GM12878 (cell line): Measurements from ENCODE around the gene TECTA.

Experiments used
- ASH2L ChIP-seq: fragments of 300-600, 200-600 bp; sonication (generic); IDR thresholded peaks from 2 replicates; pipeline ENCODE4 v1.6.1; 2017; ENCODE audit warnings: low read depth, mild to moderate bottlenecking, borderline replicate concordance
- BRCA1 ChIP-seq: IDR thresholded peaks from 2 replicates; pipeline ENCODE4 v1.6.1; 2011; ENCODE audit warnings: low read depth, low read length, improper control_type of control experiment
- CBX3 ChIP-seq: fragments of 200-600 bp; sonication (generic); IDR thresholded peaks from 2 replicates; pipeline ENCODE4 v1.6.1; 2016; ENCODE audit warnings: low read depth, borderline replicate concordance
- CTCF ChIP-seq, 3 experiments: IDR thresholded peaks in 2 of 3; conservative IDR thresholded peaks in 1 of 3; 2 replicates each; pipeline ENCODE4 v1.5.1; 2011; ENCODE audit warnings: low read depth in 3 of 3, low read length in 3 of 3, mild to moderate bottlenecking in 3 of 3, control low read depth in 2 of 3, moderate library complexity in 2 of 3, inconsistent platforms in 1 of 3, mixed read lengths in 1 of 3; ENCODE audit not compliant: control insufficient read depth in 2 of 3, insufficient read depth in 1 of 3; ENCODE audit errors: extremely low read depth in 1 of 3
- EGR1 ChIP-seq, 2 experiments: IDR thresholded peaks; 1 replicate in 1 of 2; 2 replicates in 1 of 2; pipeline ENCODE4 v1.6.1; 2011 to 2012; ENCODE audit warnings: low read depth in 2 of 2, low read length in 2 of 2, borderline replicate concordance in 1 of 2, mild to moderate bottlenecking in 1 of 2, moderate library complexity in 1 of 2
- EP300 ChIP-seq, 2 experiments: fragments of 150-350 bp in 1 of 2; IDR thresholded peaks; 2 replicates each; pipeline ENCODE4 v1.6.1; 2011 to 2012; ENCODE audit warnings: low read depth in 2 of 2, low read length in 2 of 2, borderline replicate concordance in 1 of 2, improper control_type of control experiment in 1 of 2, inconsistent platforms in 1 of 2; ENCODE audit not compliant: control insufficient read depth in 1 of 2
- ESRRA ChIP-seq: IDR thresholded peaks from 2 replicates; pipeline ENCODE4 v1.6.1; 2012; ENCODE audit warnings: mild to moderate bottlenecking, low read length, improper control_type of control experiment
- EZH2 ChIP-seq: IDR thresholded peaks from 2 replicates; pipeline ENCODE4 v1.6.1; 2012; ENCODE audit warnings: low read depth, mild to moderate bottlenecking, control low read depth, inconsistent platforms, low read length, borderline replicate concordance; ENCODE audit not compliant: control insufficient read depth
- GABPA ChIP-seq: IDR thresholded peaks from 2 replicates; pipeline ENCODE4 v1.6.1; 2014; ENCODE audit warnings: antibody characterized with exemption, low read depth, mild to moderate bottlenecking, inconsistent platforms
- JUND ChIP-seq: IDR thresholded peaks from 2 replicates; pipeline ENCODE4 v1.6.1; 2012; ENCODE audit warnings: low read depth, mild to moderate bottlenecking, low read length, improper control_type of control experiment, moderate library complexity
- NFYB ChIP-seq: IDR thresholded peaks from 2 replicates; pipeline ENCODE4 v1.6.1; 2011; ENCODE audit warnings: low read depth, mild to moderate bottlenecking, low read length, improper control_type of control experiment, moderate library complexity; ENCODE audit not compliant: insufficient read depth
- POLR2A ChIP-seq: IDR thresholded peaks from 2 replicates; pipeline ENCODE4 v1.6.1; 2011; ENCODE audit warnings: low read depth, mild to moderate bottlenecking, low read length
- YY1 ChIP-seq: IDR thresholded peaks from 2 replicates; pipeline ENCODE4 v1.6.1; 2011; ENCODE audit warnings: low read depth, mild to moderate bottlenecking, low read length
- TF ChIP-seq, protein P1 (sequence below): fragments of 450-650 bp; IDR thresholded peaks from 2 replicates; pipeline ENCODE4 v1.6.1; 2016; ENCODE audit warnings: mild to moderate bottlenecking

- TF ChIP-seq CTCF (IDR thresholded peaks at IDR 0.05 in 2 of 3, conservative IDR thresholded peaks at IDR 0.05 in 1 of 3; ENCODE audit: control insufficient read depth in 2 of 3, extremely low read depth in 1 of 3, insufficient read depth in 1 of 3, low read depth in 3 of 3, low read length in 3 of 3) (no peak), ASH2L (no peak), CBX3 (no peak), NFYB (no peak), BRCA1 (no peak), EGR1 (IDR thresholded peaks at IDR 0.05; ENCODE audit: borderline replicate concordance in 1 of 2, low read depth in 2 of 2, low read length in 2 of 2) (no peak), POLR2A (no peak), ESRRA (no peak), EP300 (IDR thresholded peaks at IDR 0.05; ENCODE audit: borderline replicate concordance in 1 of 2, control insufficient read depth in 1 of 2, low read depth in 2 of 2, low read length in 2 of 2) (no peak), JUND (no peak), YY1 (no peak), EZH2 (no peak), GABPA (no peak)
- TF ChIP-seq, protein P1, sequence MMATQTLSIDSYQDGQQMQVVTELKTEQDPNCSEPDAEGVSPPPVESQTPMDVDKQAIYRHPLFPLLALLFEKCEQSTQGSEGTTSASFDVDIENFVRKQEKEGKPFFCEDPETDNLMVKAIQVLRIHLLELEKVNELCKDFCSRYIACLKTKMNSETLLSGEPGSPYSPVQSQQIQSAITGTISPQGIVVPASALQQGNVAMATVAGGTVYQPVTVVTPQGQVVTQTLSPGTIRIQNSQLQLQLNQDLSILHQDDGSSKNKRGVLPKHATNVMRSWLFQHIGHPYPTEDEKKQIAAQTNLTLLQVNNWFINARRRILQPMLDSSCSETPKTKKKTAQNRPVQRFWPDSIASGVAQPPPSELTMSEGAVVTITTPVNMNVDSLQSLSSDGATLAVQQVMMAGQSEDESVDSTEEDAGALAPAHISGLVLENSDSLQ: no peak
Observed at GRCh38 chr11:121141066-121141465, 40.0 kb downstream of the TECTA start.
